ENCODE measurements around the gene ST6GALNAC4.

Gene ST6GALNAC4, protein sequence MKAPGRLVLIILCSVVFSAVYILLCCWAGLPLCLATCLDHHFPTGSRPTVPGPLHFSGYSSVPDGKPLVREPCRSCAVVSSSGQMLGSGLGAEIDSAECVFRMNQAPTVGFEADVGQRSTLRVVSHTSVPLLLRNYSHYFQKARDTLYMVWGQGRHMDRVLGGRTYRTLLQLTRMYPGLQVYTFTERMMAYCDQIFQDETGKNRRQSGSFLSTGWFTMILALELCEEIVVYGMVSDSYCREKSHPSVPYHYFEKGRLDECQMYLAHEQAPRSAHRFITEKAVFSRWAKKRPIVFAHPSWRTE

DNA sequence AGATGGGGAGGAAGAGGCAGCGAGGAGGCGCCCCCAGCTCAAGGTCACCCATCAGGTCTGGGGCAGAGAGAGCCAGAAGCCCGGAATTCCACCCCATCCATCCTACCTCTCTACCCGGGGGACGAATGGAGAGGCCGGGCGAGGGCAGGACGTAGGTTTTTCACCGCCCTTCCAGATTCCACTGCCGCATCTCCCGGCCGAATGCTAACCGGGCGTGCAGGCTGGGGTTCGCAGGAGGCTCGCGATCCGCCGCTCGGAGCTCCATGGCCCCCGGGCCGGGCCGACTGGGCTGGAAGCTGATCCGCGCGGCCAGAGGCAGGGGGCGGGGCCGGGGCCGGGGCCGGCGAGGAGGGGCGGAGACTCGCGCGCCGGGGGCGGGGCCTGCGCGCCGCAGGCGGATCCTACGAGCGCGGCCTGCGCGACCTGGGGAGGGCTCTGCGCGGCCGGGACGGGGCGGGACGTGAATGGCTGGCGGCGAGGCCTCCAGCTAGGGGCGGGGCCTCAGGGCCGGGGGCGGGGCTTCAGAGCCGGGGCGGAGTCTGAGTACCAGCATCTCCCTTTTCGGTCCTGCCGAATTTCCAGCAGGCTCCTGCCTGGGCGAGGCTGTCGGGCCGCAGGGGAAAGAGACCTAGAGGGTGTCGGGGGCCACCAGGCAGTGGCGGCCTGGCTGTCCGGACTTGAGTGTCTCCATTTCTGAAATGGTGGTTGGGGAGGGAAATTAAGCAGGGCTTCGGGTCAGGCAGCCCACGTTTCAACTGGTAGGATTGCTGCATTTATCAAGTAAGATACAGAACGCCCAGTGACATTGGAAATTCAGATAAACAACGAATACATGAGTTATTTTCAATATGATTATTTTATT is at the start of gene ST6GALNAC4:
ST6GALNAC4 (minus strand) TSS at position 322 of the 862 bp plus-strand sequence. CDS start 622 bp downstream, outside the sequence.
- DNase-seq = peak; percentile 88

DNA sequence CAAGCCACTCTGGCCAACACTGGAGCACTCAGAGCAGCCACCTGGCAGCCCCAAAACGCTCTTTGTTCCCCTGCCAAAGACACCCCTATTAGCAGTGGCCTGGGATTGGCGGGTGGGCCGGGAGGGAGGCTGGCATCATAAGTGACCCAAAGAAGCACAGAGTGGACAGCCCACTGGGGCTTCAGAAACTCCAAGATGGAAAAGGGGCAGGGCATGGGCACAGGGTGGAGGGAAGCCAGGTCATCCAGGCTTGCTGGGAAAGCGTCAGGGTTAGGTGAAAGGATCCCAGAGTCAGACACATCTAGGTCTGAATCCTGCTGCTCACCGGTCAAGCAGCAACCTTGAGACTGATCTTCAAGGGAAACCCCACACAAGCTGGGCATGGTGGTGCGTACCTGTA is 49.1 kb upstream of the ST6GALNAC4 start:
- no peak for DNase-seq

DNA sequence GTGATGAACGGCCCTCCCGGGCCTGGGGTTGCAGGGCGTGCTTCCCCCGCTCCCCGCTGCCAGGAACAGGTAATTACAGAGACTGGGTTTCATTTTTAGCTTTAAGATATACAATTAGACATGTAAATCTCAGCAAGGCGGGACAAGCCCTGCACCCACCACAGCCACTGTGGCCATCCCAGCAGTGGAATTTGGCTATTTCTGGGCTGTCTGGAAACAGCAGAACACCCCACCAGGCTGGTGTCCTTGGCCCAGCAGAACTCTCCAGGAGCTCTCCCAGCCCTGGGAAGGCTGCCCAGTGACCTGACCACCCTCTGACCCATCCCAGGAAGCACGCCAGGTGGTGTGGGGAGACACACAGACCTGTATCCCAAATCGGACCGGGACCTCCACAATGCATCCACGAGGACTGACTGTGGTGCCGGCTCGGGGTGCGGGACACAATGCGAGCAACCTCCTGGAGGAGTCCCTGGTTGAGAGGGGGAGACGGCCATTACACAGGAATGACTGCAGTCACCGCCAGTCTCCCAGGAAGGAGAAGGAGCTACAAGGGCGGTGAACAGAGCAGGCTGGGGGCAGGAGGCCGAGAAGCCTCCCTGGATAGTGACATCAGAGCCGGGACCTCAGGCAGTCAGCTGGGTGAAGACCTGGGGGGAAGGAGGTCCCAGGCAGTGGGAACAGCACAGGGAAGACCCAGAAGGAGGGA is 46.7 kb upstream of the ST6GALNAC4 start:
- DNase-seq = no peak

DNA sequence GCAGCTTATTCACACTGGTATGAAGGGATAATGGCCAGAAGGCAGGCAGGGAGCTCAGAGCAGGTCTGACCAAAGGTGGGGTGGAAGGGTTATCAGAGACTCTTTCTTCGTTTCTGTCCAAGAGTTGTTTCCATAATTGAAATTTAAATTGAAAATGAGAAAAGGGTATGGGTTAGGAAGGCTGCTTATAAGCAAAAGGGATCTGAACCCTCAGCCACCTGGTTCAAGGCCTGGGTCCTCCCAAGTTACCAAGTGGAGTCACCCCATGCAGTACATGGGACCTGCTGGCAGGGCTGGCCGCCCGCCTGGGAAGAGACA is 46.2 kb upstream of the ST6GALNAC4 start:
- no peak for DNase-seq

DNA sequence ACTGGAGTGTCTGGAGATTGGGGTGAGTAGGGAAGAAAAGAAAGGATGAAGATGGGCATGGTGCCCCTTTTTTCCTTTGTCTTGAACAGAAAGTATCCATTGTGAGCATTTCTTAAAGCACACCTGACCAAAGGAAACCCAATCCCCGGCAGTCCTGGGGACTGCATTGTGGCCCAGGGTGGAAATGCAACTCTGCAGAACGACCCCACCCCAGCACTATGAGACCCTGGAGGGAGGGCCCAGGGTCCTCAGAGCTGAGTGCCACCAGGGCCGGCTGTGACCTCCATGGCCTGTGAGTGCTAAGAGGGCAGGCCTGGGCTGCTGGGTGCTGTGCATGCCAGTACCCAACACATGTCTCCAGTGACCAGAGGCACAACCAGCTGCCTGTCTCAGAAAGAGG is 45.4 kb upstream of the ST6GALNAC4 start:
- no peak for DNase-seq

DNA sequence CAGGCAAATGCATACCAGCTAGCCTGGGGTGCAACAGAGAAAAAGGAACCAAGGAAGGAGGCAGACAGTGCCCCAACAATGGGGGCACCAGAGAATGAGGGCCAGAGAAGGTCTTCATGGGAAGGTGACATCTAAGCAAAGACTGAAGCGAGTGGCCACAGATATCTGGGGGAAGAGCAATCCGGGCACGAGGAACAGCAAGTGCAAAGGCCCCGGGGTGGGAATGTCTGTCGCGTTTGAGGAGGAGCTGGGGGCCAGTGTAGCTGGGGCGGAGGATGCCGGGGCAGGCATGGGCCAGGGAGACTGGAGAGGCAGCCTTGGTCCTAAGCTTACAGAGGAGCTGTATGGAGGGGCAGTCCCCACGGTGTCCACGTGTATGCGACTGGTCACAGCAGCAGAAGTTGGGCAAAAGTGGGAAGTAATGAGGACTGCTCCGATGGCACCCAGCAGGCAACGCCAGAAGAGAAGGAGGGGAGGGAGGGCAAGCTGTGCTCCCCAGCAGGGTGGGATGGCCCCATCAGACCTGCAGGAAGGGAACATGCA is 44.8 kb upstream of the ST6GALNAC4 start:
- no peak for DNase-seq

DNA sequence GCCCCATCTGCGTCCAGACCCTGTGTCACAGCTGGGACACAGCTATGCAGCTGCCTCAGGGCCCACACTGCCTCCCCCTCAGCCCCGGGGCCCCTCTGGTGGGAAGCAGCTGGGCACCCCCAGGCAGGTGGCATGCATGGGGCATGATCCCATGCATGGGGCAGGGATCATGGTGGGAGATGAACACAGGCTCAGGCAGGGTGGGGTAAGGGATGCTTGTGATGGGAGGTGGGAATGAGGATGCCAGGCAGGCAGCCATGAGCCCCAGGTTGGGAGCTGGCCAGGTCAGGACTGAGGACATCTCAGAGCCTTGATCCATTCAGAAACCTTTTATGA is 44.3 kb upstream of the ST6GALNAC4 start:
- DNase-seq = no peak

DNA sequence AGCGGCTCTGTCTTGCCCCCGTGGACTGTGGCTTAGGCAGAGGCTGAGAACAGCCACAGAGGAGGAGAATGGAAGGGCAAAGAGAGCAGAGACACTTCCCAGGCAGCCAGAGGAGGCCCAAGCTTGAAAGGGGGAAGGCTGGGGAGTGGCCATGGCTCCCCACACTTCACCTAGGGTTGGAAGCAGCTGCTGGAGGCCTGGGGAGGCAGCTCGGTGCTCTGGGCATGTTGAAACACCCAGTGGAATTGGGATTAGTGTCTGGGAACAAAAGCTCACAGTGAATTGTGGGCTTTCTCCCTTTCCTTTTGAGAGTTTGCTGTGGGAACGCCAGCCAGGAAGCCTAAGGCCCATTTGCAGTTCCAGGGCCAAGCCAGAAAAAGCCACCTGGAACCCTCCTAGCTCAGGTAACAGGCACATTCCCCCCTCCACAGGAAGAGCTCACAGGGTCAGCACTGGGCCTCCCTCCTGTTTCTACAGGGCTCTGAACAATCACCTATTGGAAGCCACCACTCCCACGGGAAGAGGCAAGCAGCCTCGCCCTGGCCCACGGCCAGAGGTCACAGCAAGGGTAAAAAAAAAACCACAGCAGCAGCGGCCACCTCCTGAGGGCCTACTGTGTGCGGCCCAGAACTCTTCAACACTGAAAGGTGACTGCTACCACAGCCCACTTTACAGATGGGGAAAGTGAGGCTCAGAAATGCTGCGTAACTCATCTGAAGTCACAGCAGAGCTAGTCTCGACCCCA is 43.7 kb upstream of the ST6GALNAC4 start:
- no peak for DNase-seq

DNA sequence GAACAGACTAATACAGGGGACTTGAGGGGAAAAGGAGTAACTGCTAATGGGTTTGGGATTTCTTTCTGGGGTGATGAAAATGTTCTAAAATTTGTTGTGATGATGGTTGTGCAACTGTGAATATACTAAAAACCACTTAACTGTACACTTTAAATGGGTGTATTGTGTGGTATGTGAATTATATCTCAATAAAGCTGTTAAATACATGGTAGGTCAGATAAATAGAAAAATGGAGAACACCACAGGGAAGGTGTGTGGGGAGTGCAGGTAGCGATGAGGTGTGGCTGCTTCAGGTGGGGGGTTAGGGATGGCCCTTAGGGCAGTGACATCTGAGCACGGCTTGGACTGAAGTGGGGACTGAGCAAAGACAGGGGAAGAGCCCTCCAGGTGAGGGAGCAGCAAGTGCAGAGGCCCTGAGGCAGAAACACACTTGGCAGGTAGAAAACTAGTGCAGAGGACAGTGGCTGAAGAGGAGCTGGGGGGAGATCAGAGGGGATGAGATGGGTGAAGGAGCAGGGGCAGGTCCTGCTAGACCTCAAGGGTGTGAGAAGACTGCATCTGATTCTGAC is 43.1 kb upstream of the ST6GALNAC4 start:
- no peak for DNase-seq

DNA sequence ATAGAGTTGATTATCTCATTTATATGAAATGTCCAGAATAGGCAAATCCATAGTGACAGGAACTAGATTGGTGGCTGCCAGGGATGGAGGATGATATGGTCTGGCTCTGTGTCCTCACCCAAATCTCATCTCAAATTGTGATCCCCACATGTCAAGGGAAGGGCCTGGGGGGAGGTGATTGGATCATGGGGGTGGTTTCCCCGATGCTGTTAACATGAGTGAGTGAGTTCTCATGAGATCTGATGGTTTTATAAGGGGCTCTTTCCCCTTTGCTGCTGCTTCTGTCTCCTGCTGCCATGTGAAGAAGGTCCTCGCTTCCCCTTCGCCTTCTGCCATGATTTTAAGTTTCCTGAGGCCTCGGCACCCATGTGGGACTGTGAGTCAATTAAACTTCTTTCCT is 42.6 kb upstream of the ST6GALNAC4 start:
- DNase-seq = no peak

DNA sequence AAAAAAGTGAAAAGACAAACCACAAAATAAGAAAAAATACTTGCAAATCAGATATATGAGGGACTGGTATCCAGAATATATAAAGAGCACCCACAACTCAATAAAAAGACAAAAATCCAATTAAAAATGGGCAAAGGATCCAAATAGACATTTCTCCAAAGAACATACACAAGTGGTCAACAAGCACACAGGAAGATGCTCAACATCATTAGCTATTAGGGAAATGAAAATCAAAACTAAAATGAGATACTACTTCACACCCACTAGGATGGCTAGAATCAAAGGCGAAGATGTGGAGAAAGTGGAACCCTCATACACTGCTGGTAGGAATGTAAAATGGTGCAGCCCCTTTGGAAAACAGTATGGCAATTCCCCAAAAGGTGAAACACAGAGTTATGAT is 41.9 kb upstream of the ST6GALNAC4 start:
- DNase-seq = no peak

DNA sequence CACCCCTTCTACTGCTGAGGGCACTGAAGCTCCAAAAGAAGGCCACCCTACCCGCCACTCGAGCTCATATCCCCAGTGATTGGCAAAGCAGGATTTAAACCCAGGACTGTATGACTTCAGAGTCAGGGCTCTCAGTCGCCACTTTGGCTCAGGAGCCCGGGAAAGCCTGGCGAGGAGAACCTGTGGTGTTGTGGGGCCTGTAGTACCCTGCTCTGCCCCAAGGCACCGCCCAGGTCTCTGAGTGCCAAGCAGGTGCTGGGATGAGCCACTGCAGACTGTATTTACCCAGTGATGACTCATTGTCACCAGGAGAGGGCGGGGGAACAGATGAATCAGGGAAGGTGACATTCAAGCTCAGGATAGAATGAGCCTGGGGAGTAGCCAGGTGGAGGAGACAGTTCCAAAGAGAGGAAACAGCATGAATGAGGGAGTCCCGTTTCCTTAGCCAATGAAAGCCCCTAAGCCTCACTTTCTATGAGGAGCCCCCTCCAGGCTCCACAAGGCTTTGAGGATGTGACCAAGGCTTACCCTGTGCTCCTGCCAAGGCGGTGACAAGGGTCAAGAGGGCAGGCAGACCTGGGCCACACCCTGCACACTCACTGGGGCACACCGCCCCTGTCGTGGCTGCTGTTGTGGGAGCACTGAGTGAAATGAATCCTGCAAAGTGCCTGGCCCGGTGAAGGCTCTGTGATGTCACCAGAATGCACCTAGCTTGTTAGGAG is 38.6 kb upstream of the ST6GALNAC4 start:
- peak; percentile 59 for DNase-seq

DNA sequence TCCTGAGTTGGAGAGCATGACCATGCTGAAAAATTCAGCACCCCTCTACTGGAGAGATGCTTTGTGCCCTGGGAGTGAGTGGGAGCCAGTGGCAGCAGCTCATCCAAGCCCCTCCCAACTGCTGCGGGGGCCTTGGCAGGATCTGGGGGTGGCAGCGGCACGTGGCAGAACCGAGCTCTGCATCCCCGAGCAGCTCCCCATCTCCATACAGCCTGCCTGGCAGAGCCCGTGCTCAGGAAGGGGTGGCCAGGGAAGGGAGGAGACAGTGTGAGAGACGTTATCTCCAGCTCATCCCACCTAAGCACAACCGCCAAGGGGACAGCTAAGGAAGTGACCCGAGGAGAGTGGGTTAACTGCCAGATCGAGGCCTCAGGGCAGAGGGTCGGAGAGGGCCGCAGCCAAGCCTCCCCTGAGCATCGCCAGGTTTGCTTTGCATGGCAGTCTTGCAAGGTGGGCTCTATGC is 38.0 kb upstream of the ST6GALNAC4 start:
- DNase-seq = no peak

DNA sequence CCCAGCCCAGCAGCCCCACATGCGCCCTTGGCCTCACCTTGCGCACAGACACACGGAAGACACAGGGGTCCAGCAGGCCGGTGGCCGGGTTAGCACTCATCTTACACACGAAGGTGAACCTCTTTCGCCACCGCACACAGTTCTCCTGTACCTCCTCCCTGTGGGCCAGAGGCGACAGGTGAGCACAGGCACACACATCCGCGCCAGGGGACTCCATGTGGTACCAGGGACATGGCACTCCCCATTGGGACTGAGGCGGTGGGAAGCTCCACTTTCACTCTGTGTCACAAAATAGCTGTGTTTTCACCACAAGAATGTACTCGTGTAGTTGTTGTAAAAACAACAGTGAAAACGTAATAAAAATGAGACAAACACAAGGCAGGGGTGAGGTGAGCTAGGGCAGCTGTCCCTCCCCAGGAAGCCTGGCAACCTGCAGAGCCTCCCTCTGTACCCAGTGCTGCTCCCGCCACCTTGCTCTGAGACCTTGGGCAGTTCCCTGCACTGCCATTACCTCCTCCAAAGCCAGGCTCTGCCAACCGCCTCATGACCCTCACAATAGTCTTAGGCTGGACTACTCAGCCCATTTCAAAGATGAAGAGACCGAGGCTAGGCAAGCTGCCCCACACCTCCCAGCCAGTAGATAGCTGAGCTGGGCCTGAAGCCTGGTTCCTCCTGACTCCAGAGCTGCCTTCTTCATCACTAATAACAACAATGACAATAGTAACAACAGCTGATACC is 37.1 kb upstream of the ST6GALNAC4 start:
- DNase-seq = no peak

DNA sequence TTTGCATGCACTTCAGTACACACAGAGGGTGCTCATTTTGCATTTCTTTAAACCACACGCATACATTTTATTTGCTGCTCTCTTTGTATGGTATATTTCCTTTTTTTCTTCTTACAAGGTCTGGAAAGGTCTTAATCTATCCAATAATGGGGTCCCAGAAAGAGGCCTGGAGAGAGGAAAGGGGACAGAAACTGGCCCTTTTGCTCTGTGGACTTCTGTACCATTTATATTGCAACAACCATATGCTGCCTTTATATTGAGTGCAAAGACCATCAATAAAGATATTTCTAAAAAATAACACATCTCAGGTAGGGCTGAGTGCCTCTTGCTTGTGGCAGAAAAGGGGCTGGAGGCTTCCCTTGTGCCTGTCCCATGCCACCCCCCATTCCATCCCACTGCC is 36.3 kb upstream of the ST6GALNAC4 start:
- no peak for DNase-seq

DNA sequence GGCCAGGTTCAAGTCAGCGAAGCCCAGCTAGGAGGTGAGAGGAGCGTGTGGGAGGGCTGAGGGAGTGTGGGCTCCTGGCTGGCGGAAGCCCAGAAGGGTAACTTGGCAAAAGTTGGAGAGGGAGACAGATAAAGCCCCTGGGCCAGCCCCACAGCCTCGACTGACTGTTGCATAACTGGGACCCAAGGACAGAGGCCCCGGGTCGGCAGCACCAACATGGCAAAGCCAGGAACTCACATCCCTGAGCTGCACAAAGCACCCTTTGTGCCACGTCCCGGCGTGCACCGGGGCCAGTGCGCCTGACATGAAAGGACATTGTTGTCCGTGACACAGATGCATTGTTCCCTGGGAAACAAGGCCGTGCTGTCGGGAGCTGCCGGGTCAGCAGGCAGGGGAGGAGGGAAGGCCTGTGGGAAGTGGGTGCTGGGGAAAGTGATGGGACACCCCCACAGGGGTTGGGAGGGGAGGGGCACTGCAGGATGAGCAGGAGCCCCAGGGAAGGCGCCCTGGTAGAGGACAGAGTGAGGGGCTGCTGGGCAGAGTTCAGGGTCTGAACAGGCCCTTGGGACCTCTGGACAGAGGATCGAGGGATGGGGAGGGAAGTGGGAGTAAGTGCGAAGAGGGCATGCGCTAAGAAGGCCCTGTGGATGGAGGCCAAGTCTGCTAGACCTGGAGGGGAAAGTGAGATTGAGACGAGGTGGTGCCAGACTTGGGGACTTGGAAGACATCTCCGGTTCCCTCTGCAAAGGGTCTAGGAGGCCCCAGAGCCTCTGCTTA is 33.9 kb upstream of the ST6GALNAC4 start:
- DNase-seq = no peak

DNA sequence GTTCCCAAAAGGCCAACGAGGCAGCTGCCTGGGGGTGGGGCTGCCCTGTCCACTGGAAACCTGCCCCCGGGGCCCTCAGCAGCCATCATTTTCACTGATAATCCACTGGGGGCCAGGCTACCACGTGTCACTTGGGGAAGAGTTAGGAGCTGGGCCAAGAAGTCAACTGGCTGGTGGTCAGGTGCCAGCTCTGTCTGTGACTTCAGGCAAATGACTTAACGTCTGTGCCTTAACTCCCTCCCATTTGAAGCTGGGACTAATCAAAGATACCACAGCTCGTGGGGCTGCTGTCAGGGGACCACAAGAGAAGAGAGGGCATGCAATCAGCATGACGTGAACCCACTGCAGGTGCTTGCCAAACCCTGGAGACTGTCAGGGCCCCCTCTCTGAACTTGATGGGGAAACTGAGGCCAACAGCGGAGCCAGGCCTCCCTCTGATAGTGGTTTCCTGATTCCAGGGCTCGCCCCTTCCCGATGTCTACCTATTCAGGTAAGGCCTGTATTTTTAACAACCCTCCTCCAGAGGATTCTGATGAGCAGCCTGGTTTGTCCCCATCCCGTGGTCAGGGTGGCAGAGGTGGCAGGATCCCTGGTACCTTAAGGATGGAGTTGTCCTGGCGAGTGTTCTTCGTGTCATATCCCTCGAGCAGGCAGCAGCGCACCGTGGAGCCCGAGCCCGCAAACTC is 33.1 kb upstream of the ST6GALNAC4 start:
- DNase-seq = peak; percentile 84

DNA sequence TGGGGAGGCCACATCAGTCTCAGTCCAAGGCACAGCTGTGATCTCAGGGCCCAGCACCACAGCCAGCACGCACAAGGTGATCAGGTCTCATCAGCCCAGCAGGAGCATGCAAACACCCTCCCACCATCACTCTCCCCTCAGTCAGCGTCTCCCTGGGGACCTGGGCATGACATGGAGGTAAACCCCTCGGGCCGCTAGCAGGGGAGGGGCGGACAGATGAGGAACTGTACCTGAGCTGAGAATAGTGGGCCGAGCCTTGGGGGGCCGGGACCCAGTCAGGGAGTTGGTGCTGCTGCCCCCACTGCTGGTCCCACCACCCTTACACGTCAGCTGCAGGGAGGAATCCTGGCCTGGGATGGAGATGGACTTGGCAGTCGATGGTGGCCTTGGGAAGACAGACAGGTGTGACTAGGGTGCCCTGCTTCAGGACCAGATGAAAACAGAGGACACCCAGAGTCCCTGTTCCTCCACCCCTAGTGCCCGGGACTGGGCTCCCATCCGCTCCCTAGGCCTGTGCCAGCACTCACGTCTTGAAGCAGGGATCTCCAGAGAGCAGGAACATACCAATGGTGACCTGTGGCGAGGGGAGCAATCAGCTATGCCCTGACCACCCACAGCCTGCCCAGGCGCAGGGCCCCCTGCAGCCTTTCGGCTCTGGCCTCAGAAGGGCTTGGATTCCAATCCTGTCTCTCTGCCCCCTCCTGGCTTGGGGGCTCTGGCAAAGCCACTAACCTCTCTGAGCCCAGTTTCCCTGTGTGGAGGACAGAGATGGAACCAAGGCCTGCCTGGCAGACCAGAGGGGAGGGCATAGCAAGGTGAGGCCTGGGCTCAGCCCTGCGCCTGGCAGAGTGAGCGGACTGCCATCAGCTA is 31.2 kb upstream of the ST6GALNAC4 start:
- DNase-seq = no peak

DNA sequence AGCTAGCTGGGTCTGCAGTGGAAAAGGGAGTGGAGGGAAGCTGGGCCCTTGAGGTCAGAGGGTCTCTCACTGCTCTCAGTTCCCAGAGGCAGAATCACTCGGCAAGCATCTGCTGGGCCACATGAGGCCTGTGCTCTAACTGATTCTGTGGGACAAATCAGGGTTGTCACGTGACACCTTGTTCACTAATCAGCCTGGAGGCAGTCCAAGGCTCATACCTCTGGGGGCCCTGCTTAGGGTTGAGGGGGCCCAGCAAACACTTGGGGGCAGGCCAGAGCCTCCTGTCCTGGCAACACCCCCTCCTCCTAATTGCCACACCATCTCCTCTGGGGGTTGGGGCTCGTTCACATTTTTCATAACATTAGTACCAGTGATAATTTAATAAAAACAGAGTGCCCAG is 29.9 kb upstream of the ST6GALNAC4 start:
- no peak for DNase-seq
